SU-DHL-6 (cell line): ENCODE data around the gene RTF1.

ENCODE experiments used
- H2AFZ ChIP-seq: fragments of 200-600 bp; sonication (generic); 2 replicates; pipeline ENCODE4 v1.6.1; 2014; ENCODE audit warnings: low read depth, mild to moderate bottlenecking, moderate library complexity, mixed read lengths, antibody characterized with exemption, low read length; ENCODE audit not compliant: severe bottlenecking
- H3F3A ChIP-seq: fragments of 200-600 bp; shearing (Covaris generic); 2 replicates; pipeline ENCODE4 v1.6.0; 2016; ENCODE audit warnings: antibody characterized with exemption, mild to moderate bottlenecking; ENCODE audit not compliant: insufficient read depth
- H3K27ac ChIP-seq: fragments of 200-600 bp; sonication (generic); 2 replicates; pipeline ENCODE4 v1.5.1; 2016; ENCODE audit warnings: low read depth, mild to moderate bottlenecking, low read length, moderate library complexity, mixed read lengths
- H3K27me3 ChIP-seq: fragments of 200-600 bp; sonication (generic), shearing (Covaris generic); 2 replicates; pipeline ENCODE4 v1.6.0; 2014; ENCODE audit warnings: mild to moderate bottlenecking, low read length
- H3K36me3 ChIP-seq: fragments of 200-600 bp; sonication (generic); 2 replicates; pipeline ENCODE4 v1.6.1; 2014; ENCODE audit warnings: mild to moderate bottlenecking, low read length, mixed read lengths
- H3K4me2 ChIP-seq: fragments of 300-600, 200-600 bp; shearing (Covaris generic), sonication (generic); 2 replicates; pipeline ENCODE4 v1.6.0; 2014; ENCODE audit warnings: low read length, low read depth, mild to moderate bottlenecking; ENCODE audit not compliant: poor library complexity, severe bottlenecking
- H3K4me3 ChIP-seq: fragments of 200-600 bp; sonication (generic); 2 replicates; pipeline ENCODE4 v1.5.1; 2014; ENCODE audit warnings: antibody characterized with exemption, low read length, mild to moderate bottlenecking, mixed read lengths; ENCODE audit not compliant: insufficient read depth, poor library complexity, severe bottlenecking
- H3K79me2 ChIP-seq: fragments of 200-600 bp; sonication (generic); 2 replicates; pipeline ENCODE4 v1.6.1; 2014; ENCODE audit warnings: mild to moderate bottlenecking, low read length, moderate library complexity; ENCODE audit not compliant: insufficient read depth
- H3K9ac ChIP-seq: fragments of 200-600 bp; sonication (generic); 2 replicates; pipeline ENCODE4 v1.7.0; 2014; ENCODE audit warnings: mild to moderate bottlenecking, low read length
- H3K9me2 ChIP-seq: fragments of 200-600 bp; sonication (generic); replicated peaks from 2 replicates; pipeline ENCODE4 v1.6.1; 2014; ENCODE audit warnings: low read length; ENCODE audit not compliant: insufficient read depth
- H3K9me3 ChIP-seq: fragments of 200-600 bp; sonication (generic); 2 replicates; pipeline ENCODE4 v1.6.1; 2014; ENCODE audit warnings: low read length, mixed read lengths; ENCODE audit not compliant: insufficient read depth
- H4K20me1 ChIP-seq: fragments of 200-600 bp; sonication (generic); 2 replicates; pipeline ENCODE4 v1.6.1; 2014; ENCODE audit warnings: low read depth, mild to moderate bottlenecking, antibody characterized with exemption, low read length, moderate library complexity, mixed read lengths
- CTCF ChIP-seq: fragments of 200-600 bp; sonication (generic); IDR thresholded peaks from one replicate; pipeline ENCODE4 v1.5.1; 2017; ENCODE audit warnings: antibody characterized with exemption, mild to moderate bottlenecking, low read length, moderate library complexity; ENCODE audit not compliant: insufficient read depth, poor library complexity, severe bottlenecking
- EZH2phosphoT487 ChIP-seq: fragments of 200-600 bp; sonication (generic), shearing (Covaris generic); conservative IDR thresholded peaks from 2 replicates; pipeline ENCODE4 v1.6.1; 2018; ENCODE audit warnings: mild to moderate bottlenecking, antibody characterized with exemption, low read length, moderate library complexity, mixed read lengths

RTF1 gene

GRCh38 chr15:41503669-41504010 lies 86.7 kb downstream of the RTF1 start:
- no peak overlapping the region for H3K4me2 ChIP-seq
- H3K36me3 ChIP-seq, result no peaks in the 10 kb centered on the region
- H3K27ac ChIP-seq, result no peak overlapping the region
- no peak overlapping the region for H3K9ac ChIP-seq
- H3K9me2 ChIP-seq, result no peaks in the 10 kb centered on the region
- TF ChIP-seq EZH2phosphoT487, result no peak
- no peak for TF ChIP-seq CTCF
- H3K9me3 ChIP-seq, result no peaks in the 10 kb centered on the region
- H2AFZ ChIP-seq, result no peak overlapping the region
- no peaks in the 10 kb centered on the region for H3F3A ChIP-seq
- H3K27me3 ChIP-seq, result no peaks in the 10 kb centered on the region
- H3K79me2 ChIP-seq, result no peaks in the 10 kb centered on the region
- no peaks in the 10 kb centered on the region for H4K20me1 ChIP-seq
- H3K4me3 ChIP-seq, result no peak overlapping the region

GRCh38 chr15:41504751-41505492 lies 88.0 kb downstream of the RTF1 start:
- no peaks in the 10 kb centered on the region for H3F3A ChIP-seq
- no peaks in the 10 kb centered on the region for H4K20me1 ChIP-seq
- H3K27ac ChIP-seq, result no peak overlapping the region
- TF ChIP-seq CTCF, result no peak
- no peak for TF ChIP-seq EZH2phosphoT487
- H3K79me2 ChIP-seq, result no peaks in the 10 kb centered on the region
- no peaks in the 10 kb centered on the region for H3K27me3 ChIP-seq
- H3K4me2 ChIP-seq, result no peak overlapping the region
- H3K9ac ChIP-seq, result no peak overlapping the region
- H3K4me3 ChIP-seq, result no peak overlapping the region
- no peaks in the 10 kb centered on the region for H3K36me3 ChIP-seq
- H3K9me3 ChIP-seq, result no peaks in the 10 kb centered on the region
- H3K9me2 ChIP-seq, result no peaks in the 10 kb centered on the region
- H2AFZ ChIP-seq, result no peak overlapping the region

- Histone ChIP-seq H3F3A (no peaks in the 10 kb centered on the region), H3K27me3 (no peaks in the 10 kb centered on the region), H3K9me3 (no peaks in the 10 kb centered on the region), H3K4me3 (no peak overlapping the region), H2AFZ (no peak overlapping the region), H4K20me1 (no peaks in the 10 kb centered on the region), H3K9me2 (no peaks in the 10 kb centered on the region), H3K9ac (no peak overlapping the region), H3K4me2 (no peak overlapping the region), H3K27ac (no peak overlapping the region), H3K36me3 (no peaks in the 10 kb centered on the region), H3K79me2 (no peaks in the 10 kb centered on the region)
- TF ChIP-seq CTCF (no peak), EZH2phosphoT487 (no peak)
These were observed 88.9 kb downstream of the RTF1 start for GRCh38 chr15:41505776-41506175.
